Stimulated activated CD4-positive, alpha-beta T cell treated with anti-CD3 and anti-CD28 coated beads, Interleukin-1b, Interleukin-23, amount 100 ng/mL, for 24 hours (primary cell): ENCODE results near the gene ANXA11.

Source experiments
- DNase-seq, 4 experiments: peaks; one replicate each; pipeline ENCODE4 v3.0.0-alpha.2; 2020; ENCODE audit warnings: low read depth in 4 of 4, low spot score in 1 of 4

Gene ANXA11

DNA sequence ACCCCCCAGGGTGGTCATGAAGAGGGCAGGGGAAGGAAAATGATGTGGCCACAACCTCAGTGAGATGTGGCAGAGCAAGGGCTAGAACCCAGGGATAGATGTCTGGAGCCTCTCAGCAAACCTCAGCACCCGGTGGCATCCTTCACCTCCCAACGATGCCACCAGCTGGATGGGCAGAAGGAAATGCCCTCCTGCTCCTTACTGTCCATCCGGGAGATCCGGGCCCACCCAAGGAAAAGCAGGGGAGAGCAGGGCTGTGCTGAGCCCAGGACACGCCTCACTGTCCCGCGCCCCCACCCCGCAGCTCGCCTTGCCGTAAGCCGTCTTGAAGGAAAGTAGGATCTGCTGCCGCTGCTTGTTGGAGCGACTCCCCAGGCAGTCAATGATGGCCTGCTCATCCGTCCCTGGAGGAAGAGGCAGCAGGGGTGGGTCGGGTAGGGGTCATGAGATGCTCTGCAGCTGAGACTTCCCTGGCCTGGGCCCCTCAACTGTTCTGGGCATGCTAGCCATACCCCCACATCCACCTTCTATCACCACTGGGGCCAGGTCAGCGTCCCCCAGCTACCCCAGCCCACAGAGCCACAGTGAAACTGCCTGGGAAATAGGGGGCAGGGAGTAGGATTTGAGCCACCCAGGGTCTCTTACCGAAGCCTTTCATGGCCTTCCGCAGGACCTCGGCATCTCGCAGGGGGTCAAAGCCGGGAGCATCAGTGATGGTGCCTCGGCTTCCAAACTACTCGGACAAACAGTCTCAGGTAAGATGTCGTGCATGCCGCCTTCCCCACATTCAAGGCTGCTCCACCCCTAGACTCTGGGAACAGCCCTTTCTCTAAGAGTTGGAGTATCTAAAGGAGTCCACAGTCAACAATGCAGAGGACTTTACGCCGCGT lies 38.5 kb downstream of the ANXA11 start:
- DNase-seq: no peak

DNA sequence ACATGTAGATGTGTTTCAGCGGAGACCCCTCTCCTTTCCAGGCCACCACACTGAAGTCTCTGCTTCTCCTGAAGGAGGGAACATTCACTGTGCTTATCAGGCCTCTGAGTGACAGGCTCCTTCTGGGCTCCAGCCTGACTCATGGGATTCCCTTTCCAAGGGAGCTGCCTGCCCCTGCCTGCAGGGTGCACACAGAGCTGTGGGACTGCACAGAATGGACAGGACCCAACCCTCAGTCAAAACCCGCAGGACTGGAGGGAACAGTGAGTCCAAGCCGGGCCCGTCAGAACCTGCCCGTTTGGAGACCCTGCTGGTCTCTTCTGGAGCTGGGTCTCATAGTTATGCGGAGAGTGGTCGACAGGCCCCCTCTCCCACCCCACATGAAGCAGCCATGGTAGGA lies 40.2 kb downstream of the ANXA11 start:
- no peak for DNase-seq

DNA sequence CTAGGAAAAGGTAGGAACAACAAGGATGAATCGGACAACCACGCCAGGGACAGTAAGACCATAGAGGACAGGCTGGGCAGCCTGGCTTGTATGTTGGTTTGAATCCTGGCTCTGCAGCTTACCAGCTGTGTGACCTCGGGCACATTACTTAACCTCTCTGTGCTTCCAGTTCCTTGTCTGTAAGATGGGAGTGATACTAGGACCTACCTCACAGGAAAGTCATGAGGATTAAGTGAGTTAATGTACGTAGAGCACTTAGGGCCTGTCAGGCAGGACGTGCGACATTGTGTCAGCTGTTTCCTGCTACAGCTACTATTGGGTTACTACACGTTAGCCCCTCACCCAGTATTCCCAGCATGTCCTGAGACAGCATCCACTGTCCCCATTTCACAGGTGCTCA lies 40.7 kb downstream of the ANXA11 start:
- DNase-seq: no peak

DNA sequence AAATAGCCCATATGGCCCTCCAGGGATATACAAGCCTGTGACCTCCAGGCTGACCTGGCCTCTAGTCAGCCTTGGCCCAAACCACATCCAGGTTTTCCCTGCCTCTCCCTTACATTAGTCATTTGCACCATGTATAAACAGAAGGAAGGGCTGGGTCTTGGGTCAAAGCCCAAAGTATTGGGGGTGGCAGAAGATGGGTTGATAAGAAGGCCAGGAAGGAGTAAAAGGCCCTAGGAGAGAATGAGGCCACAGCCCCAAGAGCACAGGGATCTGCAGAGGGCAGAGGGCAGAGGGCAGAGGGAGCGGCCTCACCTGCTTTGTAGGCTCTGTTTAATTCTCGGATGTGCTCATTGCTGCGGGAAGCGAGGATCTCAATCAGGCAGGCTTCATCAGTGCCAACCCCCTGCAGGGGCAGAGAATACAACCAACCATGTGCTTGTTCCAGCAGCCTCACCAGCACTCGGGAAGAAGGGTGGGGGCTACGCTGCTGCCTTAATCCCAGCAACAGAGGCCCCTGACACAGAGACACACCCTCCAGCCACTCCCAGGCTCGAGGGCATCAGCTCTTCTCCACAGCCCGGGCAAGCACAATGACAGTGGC lies 41.5 kb downstream of the ANXA11 start:
- no peak for DNase-seq

DNA sequence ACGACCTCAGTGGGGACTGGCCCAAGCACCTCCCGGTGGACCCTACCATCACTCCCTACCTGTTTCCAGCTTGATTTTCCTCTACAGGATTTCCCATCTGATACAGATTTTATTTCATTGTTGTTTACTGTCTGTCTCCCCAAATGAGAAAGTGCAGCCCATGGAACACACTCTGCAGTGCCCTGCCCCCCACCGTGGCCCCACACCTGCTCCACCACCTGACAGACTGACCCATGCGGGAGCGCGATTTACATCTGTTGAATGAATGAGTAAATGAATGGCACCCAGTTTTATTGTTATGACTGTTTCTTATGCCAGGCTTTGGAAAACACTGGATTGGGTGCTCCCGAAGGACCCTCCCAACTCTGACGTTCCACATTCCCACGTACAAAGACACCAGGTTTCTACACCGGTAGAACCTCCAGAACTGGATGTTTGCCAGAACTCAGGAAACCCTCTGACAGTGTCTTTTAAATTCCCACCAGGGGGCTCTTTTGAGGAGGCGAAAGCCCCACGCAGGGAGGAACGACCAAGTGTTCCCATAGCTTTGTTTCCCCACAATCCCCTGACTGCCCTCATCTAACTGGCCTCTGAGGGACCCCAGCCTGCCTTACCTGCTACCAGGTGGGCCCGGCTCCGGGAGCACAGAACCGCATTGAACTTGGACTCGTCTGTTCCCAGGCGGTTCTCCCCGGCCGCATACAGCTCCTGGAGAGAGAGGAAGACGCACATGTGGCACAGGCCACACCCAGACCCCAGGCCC lies 43.8 kb downstream of the ANXA11 start:
- no peak for DNase-seq

GRCh38 chr10:80160361-80161320 lies 44.7 kb downstream of the ANXA11 start:
- DNase-seq: no peak

- DNase-seq: no peak
Observed at GRCh38 chr10:80159166-80159873, 46.0 kb downstream of the ANXA11 start.

DNA sequence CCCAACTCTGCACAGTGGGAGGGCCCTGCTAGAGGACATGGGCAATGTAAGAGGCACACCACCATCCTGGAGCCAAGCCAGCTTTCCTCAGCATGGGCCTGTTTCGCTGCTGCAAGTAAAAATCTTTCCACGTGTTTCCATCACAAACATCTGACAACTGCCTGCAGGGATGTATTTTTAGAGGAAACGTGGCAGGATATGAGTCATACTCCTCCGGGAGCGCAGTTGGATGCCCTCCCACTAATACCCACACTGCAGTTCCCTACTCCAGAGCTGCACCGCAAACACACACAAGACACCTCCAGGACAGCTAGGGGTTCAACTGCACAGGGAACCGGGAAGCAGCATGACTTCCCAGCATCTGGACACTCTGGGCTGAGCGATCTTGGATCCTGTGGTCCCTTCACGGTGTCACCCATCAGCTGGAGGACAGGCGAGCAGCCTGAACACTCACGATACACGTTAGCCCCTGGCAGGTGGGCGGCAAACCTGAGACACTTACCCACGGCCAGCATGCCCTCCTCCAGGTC lies 46.7 kb downstream of the ANXA11 start:
- DNase-seq: no peak

GRCh38 chr10:80158126-80158525 lies 47.2 kb downstream of the ANXA11 start:
- no peak for DNase-seq

GRCh38 chr10:80157561-80157960 lies 47.8 kb downstream of the ANXA11 start:
- DNase-seq: no peak

- no peak for DNase-seq
Observed at GRCh38 chr10:80156216-80156615, 49.1 kb downstream of the ANXA11 start.

GRCh38 chr10:80155696-80156215 lies 49.6 kb downstream of the ANXA11 start:
- DNase-seq: no peak

- no peak for DNase-seq
Observed at GRCh38 chr10:80154978-80155695, 50.2 kb downstream of the ANXA11 start.

DNA sequence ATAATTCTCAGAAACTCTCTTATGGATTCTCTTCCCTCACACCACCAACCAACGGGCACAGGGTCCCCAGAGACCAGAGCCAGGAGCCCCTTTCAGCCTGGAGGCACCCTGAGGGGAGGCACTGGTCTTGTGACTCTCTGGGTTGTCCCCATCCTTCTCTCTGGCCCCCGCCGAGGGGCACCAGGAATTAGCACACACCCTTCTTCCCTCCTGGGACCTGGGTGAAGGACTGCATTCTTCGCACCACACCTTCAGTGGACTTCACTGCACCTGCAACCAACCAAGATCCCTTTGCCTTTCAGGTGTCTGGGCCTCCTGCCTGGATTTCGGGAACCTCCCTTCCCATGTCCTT lies 50.7 kb downstream of the ANXA11 start:
- DNase-seq: no peak

- DNase-seq: no peak
Observed at GRCh38 chr10:80153460-80153859, 51.9 kb downstream of the ANXA11 start.

- DNase-seq: no peak
Observed at GRCh38 chr10:80152820-80153219, 52.5 kb downstream of the ANXA11 start.

DNA sequence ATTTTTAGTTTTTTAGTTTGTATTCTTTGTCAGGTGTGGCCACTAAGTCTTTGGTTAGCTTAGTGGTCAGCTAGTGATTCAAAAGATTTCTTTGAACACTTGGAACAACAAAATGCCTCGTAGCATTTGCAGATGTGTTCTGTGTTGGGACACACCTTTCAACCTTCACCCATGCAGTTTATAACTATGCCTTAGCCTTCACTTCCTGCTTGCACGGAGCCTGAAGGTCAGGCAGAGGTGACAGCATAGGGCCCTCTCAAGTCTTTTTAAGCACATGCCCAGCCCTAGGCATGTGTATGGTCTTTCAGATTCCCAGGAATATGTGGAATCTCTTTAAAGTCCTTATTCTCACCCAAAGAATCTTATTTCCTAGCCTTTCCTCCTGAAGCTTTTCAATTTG lies 55.2 kb downstream of the ANXA11 start:
- no peak for DNase-seq

- no peak for DNase-seq
Observed at GRCh38 chr10:80149123-80149522, 56.2 kb downstream of the ANXA11 start.

- no peak for DNase-seq
Observed at GRCh38 chr10:80148166-80148805, 57.1 kb downstream of the ANXA11 start.
